ENCODE data around the gene TNFRSF14. TPM values are rescaled to one million over a fixed set of nuclear protein-coding genes. Genes with fewer than 3 reads are reported as not detected.

The TNFRSF14 gene
- total RNA-seq, 4 donors from 2014 or later, result 35.2 to 43.6 (median 38.3) TPM

GRCh38 chr1:2585318-2586092, 29.3 kb downstream of the TNFRSF14 start:
- TF ChIP-seq POLR2A (IDR thresholded peaks at IDR 0.05) (no peak), CTCF (IDR thresholded peaks at IDR 0.05) (no peak)
- WGBS, 2 donors, result 3 to 4% methylated on average over 26 to 28 of the region's 28 CpGs
- peak overlapping the region; percentile 42 for H3K4me3 ChIP-seq (ENCODE audit: low read depth, poor library complexity, severe bottlenecking)
- peak; percentile 67 to 95 for DNase-seq (ENCODE audit: low spot score in 2 of 2)
- intact Hi-C loops (cut with DNase I; ENCODE audit: low total_unique reads), result no loop called here

GRCh38 chr1:2586154-2587070, 30.2 kb downstream of the TNFRSF14 start, which contains the start of gene PRXL2B:
Gene PRXL2B, plus strand, starts transcription at chr1:2586777. Its CDS starts 109 bp downstream, at chr1:2586886.
- 0 to 1% methylated on average over 52 to 67 of the region's 107 CpGs for WGBS, 2 donors

GRCh38 chr1:2587071-2587859, 31.1 kb downstream of the TNFRSF14 start:
- intact Hi-C loops (cut with DNase I; ENCODE audit: low total_unique reads), result no loop called here
- WGBS, 2 donors, result 13 to 36% methylated on average over 15 to 34 of the region's 52 CpGs
- no peak for DNase-seq (ENCODE audit: low spot score in 2 of 2)
- peak overlapping the region; percentile 30 for H3K4me3 ChIP-seq (ENCODE audit: low read depth, poor library complexity, severe bottlenecking)
- no peak for TF ChIP-seq POLR2A (IDR thresholded peaks at IDR 0.05)
- no peak for TF ChIP-seq CTCF (IDR thresholded peaks at IDR 0.05)

More at GRCh38 chr1:2586154-2587070, 30.2 kb downstream of the TNFRSF14 start, which contains the start of gene PRXL2B:
- peak; percentile 99 to 100 for DNase-seq (ENCODE audit: low spot score in 2 of 2)
- peak within 1 kb of the TSS; percentile 42 for H3K4me3 ChIP-seq (ENCODE audit: low read depth, poor library complexity, severe bottlenecking)
- intact Hi-C loops (cut with DNase I; ENCODE audit: low total_unique reads), result no loop called here
- TF ChIP-seq POLR2A (IDR thresholded peaks at IDR 0.05) (peak in 1 of 2 donors; percentile 70), CTCF (IDR thresholded peaks at IDR 0.05) (no peak)

- DNase-seq (ENCODE audit: low spot score in 2 of 2), result no peak
- 89 to 90% methylated on average over 13 to 19 of the region's 19 CpGs for WGBS, 2 donors
- TF ChIP-seq CTCF (IDR thresholded peaks at IDR 0.05) (no peak), POLR2A (IDR thresholded peaks at IDR 0.05) (no peak)
- H3K4me3 ChIP-seq (ENCODE audit: low read depth, poor library complexity, severe bottlenecking), result no peak overlapping the region
- intact Hi-C loops (cut with DNase I; ENCODE audit: low total_unique reads), result no loop called here
Observed at GRCh38 chr1:2587860-2588571, 31.8 kb downstream of the TNFRSF14 start.

Data from lower leg skin (tissue), 4 donors.